Measurements from ENCODE around the gene FCAR.
"Not testable (repeated sequence)": the region's sequence is repeated elsewhere in the genome, so short reads cannot be mapped to it uniquely, and the experiment has no call there.

The FCAR gene

GRCh38 chr19:54873990-54874389 lies at the start of gene FCAR:
Gene FCAR, plus strand, starts transcription at chr19:54874235. Its CDS starts 55 bp downstream, at chr19:54874290.
- DNase-seq: no peak

- not testable (repeated sequence) for DNase-seq
These were observed 49.6 kb upstream of the FCAR start for GRCh38 chr19:54824416-54824815.

GRCh38 chr19:54825326-54825725 lies 48.7 kb upstream of the FCAR start:
- not testable (repeated sequence) for DNase-seq

- not testable (repeated sequence) for DNase-seq
These were observed 46.0 kb upstream of the FCAR start for GRCh38 chr19:54828064-54828463.

DNA sequence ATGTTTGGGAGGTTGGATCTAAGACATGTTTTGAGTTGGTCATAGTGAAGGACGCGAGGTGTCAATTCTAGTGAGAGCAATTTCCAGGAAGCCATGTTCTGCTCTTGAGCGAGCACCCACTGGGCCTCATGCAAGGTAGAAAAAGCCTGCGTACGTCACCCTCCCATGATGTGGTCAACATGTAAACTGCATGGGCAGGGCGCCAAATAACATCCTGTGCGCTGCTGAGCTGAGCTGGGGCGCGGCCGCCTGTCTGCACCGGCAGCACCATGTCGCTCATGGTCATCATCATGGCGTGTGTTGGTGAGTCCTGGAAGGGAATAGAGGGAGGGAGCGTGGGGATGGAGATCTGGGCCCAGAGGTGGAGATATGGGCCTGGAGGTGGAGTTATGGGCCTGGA lies 41.5 kb upstream of the FCAR start, which contains the start of gene KIR2DS4:
TSS of gene KIR2DS4 (plus strand) at position 181 of the 400 bp plus-strand sequence.
- DNase-seq: not testable (repeated sequence)

DNA sequence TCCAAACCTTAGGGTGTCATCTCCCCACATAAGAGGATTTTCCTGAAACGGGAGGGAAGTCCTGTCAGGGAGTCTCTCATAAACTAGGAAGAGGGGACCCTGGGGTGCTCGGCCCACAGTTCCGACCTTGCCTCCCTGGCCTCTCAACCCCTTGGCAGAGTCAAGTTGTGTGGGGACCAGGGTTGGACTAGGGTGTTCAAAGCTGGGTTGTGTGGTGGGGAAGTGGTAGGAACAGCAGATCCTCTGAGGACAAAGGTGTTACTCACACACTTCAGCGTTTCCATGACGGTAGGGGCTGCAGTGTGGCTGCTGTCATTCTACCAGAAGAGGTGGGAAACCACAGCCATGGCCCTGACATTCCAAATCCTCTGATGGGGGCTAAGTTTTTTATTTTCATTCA lies 38.9 kb upstream of the FCAR start:
- DNase-seq: not testable (repeated sequence)

- DNase-seq: not testable (repeated sequence)
These were observed 36.5 kb upstream of the FCAR start for GRCh38 chr19:54837522-54837921.

- not testable (repeated sequence) for DNase-seq
These were observed 30.9 kb upstream of the FCAR start for GRCh38 chr19:54843171-54843570.

- DNase-seq: not testable (repeated sequence)
These were observed 23.9 kb upstream of the FCAR start, which contains the start of gene KIR3DL2 for GRCh38 chr19:54850061-54850640. Gene KIR3DL2, plus strand, starts transcription at chr19:54850443. Its CDS starts 33 bp downstream, at chr19:54850476.

DNA sequence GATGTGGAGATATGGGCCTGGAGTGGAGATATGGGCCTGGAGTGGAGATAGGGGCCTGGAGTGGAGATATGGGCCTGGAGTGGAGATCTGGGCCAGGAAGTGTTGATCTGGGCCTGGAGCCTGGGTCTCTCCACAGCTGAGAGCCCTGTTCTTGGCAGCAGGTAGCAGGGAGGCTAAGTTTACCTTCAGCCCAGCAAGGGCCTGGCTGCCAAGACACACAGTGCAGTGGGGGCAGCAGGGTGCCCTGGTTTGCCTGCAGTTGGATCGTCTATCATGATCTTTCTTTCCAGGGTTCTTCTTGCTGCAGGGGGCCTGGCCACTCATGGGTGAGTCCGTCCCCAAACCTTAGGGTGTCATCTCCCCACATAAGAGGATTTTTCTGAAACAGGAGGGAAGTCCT lies 23.1 kb upstream of the FCAR start:
- DNase-seq: no peak

- no peak for DNase-seq
These were observed 22.7 kb upstream of the FCAR start for GRCh38 chr19:54851353-54851752.

GRCh38 chr19:54855241-54855640 lies 18.8 kb upstream of the FCAR start:
- not testable (repeated sequence) for DNase-seq

DNA sequence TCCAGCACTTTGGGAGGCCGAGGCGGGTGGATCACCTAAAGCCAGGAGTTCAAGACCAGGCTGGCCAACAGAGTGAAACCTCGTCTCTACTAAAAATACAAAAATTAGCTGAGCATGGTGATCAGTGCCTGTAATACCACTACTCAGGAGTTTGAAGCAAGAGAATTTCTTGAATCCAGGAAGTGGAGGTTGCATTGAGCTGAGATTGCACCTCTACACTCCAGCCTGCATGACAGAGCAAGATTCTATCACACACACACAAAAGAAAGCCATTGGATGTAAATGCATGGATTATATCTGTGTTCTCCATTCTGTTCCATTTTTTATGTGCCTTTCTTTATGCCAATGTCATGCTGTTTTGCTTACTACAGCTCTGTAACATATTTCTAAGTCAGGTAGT lies 15.6 kb upstream of the FCAR start:
- DNase-seq: not testable (repeated sequence)

GRCh38 chr19:54859421-54859820 lies 14.6 kb upstream of the FCAR start:
- not testable (repeated sequence) for DNase-seq

DNA sequence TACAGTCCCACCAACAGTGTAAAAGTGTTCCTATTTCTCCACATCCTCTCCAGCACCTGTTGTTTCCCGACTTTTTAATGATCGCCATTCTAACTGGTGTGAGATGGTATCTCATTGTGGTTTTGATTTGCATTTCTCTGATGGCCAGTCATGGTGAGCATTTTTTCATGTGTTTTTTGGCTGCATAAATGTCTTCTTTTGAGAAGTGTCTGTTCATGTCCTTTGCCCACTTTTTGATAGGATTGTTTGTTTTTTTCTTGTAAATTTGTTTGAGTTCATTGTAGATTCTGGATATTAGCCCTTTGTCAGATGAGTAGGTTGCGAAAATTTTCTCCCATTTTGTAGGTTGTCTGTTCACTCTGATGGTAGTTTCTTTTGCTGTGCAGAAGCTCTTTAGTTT lies 10.6 kb upstream of the FCAR start:
- DNase-seq: not testable (repeated sequence)

DNA sequence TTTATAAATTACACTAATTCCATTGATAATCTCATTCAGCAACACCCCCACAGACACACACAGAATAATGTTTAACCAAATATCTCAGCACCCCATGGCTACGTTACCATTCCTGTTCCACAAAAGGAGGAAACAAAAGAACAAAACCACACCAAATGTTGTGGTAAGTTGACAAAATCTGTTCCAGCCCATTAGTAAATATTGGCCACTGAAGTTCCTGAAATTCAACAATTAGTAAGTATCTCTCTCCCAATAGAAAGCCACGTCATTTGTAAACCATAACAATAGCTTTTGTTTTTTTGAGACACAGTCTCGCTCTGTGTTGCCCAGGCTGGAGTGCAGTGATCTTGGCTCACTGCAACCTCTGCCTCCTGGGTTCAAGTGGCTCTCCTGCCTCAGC lies 2.3 kb upstream of the FCAR start:
- DNase-seq: no peak

DNA sequence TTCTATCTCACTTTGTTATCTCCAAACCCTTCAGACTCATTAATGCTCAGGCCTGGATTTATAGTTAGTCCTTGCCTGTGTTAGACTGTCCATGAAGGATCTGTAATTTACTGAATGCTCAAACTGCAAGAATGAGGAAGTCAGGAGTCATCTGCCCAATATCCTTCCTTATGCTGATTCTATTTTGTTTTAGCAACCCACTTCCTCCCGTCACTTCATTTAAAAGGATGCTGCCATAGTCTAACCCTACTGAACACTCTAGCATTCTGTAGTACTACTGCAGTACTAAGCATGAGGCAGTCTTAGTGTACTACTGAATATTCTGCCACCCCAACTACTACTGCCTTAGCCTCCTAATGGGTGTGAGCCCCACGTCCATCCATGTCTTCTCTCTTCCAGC lies 1.5 kb downstream of the FCAR start:
- DNase-seq: no peak

GRCh38 chr19:54877471-54877870 lies 3.4 kb downstream of the FCAR start:
- DNase-seq: no peak

- no peak for DNase-seq
These were observed 7.8 kb downstream of the FCAR start for GRCh38 chr19:54881884-54882283.

- DNase-seq: no peak
These were observed 8.7 kb downstream of the FCAR start for GRCh38 chr19:54882758-54883157.

- no peak for DNase-seq
These were observed 9.2 kb downstream of the FCAR start for GRCh38 chr19:54883228-54883627.

GRCh38 chr19:54888239-54888638 lies 14.2 kb downstream of the FCAR start:
- DNase-seq: no peak

- DNase-seq: no peak
These were observed 15.5 kb downstream of the FCAR start for GRCh38 chr19:54889566-54889965.

GRCh38 chr19:54893406-54893805 lies 19.4 kb downstream of the FCAR start:
- no peak for DNase-seq

GRCh38 chr19:54894106-54894505 lies 20.1 kb downstream of the FCAR start:
- not testable (repeated sequence) for DNase-seq

Measured in NCI-H187 treated with DMSO at 0.1 percent for 48 hours (cell line).